Measurements from ENCODE around the gene TRH. TPM values are rescaled to one million over a fixed set of nuclear protein-coding genes. Genes with fewer than 3 reads are reported as not detected.
"Not testable (repeated sequence)": the region's sequence is repeated elsewhere in the genome, so short reads cannot be mapped to it uniquely, and the experiment has no call there.

Gene TRH
- total and polyA plus RNA-seq, 9 donors: 0.32 to 2.8 (median 0.81) TPM

DNA sequence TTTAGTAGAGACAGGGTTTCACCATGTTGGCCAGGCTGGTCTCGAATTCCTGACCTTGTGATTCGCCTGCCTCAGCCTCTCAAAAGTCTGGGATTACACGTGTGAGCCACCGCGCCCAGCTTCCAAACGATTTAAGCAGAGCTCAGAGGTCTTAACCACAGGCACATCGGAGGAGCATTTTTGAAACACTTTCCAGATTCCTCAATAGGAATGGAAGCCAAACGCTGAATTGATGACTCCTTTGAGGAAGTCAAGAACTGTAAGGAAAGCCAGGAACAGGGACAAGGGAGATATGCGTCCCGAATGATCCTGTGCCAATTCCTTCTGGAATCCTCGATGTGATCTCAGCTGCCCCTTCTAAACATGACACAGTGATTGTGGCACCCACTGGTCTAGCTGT, 40.0 kb downstream of the TRH start:
- no peaks in the 10 kb centered on the region for H3K9me3 ChIP-seq
- no peaks in the 10 kb centered on the region for H3K27me3 ChIP-seq
- no peak for TF ChIP-seq EP300 (IDR thresholded peaks at IDR 0.05)
- no peak for TF ChIP-seq POLR2A (IDR thresholded peaks at IDR 0.05)
- TF ChIP-seq, protein P1, sequence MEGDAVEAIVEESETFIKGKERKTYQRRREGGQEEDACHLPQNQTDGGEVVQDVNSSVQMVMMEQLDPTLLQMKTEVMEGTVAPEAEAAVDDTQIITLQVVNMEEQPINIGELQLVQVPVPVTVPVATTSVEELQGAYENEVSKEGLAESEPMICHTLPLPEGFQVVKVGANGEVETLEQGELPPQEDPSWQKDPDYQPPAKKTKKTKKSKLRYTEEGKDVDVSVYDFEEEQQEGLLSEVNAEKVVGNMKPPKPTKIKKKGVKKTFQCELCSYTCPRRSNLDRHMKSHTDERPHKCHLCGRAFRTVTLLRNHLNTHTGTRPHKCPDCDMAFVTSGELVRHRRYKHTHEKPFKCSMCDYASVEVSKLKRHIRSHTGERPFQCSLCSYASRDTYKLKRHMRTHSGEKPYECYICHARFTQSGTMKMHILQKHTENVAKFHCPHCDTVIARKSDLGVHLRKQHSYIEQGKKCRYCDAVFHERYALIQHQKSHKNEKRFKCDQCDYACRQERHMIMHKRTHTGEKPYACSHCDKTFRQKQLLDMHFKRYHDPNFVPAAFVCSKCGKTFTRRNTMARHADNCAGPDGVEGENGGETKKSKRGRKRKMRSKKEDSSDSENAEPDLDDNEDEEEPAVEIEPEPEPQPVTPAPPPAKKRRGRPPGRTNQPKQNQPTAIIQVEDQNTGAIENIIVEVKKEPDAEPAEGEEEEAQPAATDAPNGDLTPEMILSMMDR (IDR thresholded peaks at IDR 0.05): no peak
- no peak overlapping the region for H3K27ac ChIP-seq
- WGBS, 3 donors: 46 to 54% (median 49%) methylated on average over 11 of the region's 11 CpGs
- no peaks in the 10 kb centered on the region for H3K4me1 ChIP-seq (ENCODE audit: insufficient read depth)
- intact Hi-C loops (cut with DNase I): no loop called here
- H3K36me3 ChIP-seq: no peaks in the 10 kb centered on the region
- H3K4me3 ChIP-seq: no peak overlapping the region
- DNase-seq: no peak

DNA sequence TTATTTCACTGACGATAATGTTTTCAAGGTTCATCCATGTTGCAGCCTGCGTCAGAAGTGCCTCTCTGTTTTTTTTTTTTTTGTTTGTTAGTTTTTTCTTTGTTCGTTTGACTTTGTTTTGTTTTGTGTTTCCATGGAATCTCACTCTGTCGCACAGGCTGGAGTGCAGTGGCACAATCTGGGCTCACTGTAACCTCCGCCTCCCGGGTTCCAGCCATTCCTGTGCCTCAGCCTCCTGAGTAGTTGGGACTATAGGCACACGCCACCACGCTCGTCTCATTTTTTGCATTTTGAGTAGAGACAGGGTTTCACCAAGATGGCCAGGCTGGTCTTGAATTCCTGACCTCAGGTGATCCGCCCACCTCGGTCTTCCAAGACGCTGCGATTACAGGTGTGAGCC, 43.1 kb downstream of the TRH start:
- H3K9me3 ChIP-seq; intact Hi-C loops (cut with DNase I): not testable (repeated sequence)

DNA sequence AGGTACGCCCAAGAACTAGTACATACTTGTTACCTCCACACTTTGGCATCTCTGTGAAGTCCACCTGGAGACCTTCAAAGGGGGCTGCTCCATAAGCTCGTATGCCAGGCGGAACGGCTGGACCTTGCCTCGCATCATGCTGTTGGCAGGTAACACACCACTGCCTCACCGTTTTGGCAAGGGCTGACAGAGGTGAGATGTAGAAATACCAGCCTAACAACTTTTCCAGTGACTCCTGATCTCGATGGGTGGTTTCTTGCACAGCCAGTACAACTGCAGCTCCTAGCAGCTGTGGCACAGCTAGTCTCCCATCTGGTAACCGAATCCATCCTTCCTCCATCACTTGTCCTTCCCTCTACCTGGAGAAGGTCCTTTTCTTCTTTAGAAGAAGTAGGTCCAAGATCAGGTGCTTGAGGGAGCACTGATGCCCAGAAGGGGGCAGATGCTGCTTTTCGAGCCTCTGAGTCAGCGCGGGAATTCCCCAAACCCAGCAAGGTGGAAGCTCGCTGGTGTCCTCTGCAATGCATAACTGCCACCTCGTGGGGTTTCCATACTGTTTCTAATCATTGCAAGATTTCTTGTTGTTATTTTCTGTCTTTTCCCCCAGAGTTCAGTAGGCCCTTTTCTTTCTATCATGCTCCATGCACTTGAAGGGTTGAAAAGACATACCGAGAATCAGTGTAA, 51.8 kb downstream of the TRH start:
- 79 to 81% (median 81%) methylated on average over 11 to 14 of the region's 14 CpGs for WGBS, 3 donors
- intact Hi-C loops (cut with DNase I): not testable (repeated sequence)

More for the DNA sequence above, 43.1 kb downstream of the TRH start:
- H3K4me3 ChIP-seq; DNase-seq; H3K27ac ChIP-seq; H3K4me1 ChIP-seq (ENCODE audit: insufficient read depth); H3K36me3 ChIP-seq; H3K27me3 ChIP-seq: not testable (repeated sequence)
- 72 to 73% (median 72%) methylated on average over 13 of the region's 13 CpGs for WGBS, 3 donors

DNA sequence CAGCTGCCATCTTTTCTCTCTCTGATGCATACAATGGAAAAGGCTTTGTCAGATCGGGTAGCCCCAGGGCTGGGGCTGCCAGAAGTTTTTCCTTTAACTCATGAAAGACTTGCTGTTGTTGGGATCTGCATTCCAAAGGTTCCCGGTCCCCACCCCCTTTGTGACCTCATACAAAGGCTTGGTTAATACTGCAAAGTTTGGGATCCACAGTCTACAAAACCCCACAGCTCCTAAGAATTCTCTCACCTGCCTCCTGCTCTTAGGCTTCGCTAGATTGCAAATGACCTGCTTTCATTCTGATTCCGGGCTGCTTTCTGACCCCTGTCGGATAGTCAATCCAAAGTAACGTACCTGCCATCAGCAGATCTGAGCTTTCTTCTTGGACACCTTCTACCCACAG, 52.9 kb downstream of the TRH start:
- intact Hi-C loops (cut with DNase I); H3K9me3 ChIP-seq; H3K4me1 ChIP-seq (ENCODE audit: insufficient read depth); H3K27me3 ChIP-seq; DNase-seq; H3K27ac ChIP-seq; H3K36me3 ChIP-seq; H3K4me3 ChIP-seq: not testable (repeated sequence)
- WGBS, 3 donors: 67 to 76% (median 74%) methylated on average over 6 of the region's 6 CpGs

More for the DNA sequence above, 51.8 kb downstream of the TRH start:
- not testable (repeated sequence) for H3K4me3 ChIP-seq; H3K27ac ChIP-seq; H3K27me3 ChIP-seq; H3K36me3 ChIP-seq; H3K4me1 ChIP-seq (ENCODE audit: insufficient read depth); DNase-seq; H3K9me3 ChIP-seq

Other genes with a start within 250 kb of the TRH start
- gene TMCC1, start 81.0 kb upstream of the TRH start, total RNA-seq: 10 to 100 TPM; 23.6 to 57.2 (median 44.7) TPM
- 10 to 100 TPM; 13.2 to 15.7 TPM for gene TMCC1, start 81.0 kb upstream of the TRH start, polyA plus RNA-seq
- gene ALG1L2, start 107.1 kb downstream of the TRH start, total RNA-seq: 1 to 10 TPM in 3 of 7 donors, under 1 TPM in 2, not detected in 2; 0.54 to 3.5 (median 1.5) TPM
- not detected for gene ALG1L2, start 107.1 kb downstream of the TRH start, polyA plus RNA-seq

All from ovary (tissue), 9 donors.